ENCODE data around the gene UCN2.

DNA sequence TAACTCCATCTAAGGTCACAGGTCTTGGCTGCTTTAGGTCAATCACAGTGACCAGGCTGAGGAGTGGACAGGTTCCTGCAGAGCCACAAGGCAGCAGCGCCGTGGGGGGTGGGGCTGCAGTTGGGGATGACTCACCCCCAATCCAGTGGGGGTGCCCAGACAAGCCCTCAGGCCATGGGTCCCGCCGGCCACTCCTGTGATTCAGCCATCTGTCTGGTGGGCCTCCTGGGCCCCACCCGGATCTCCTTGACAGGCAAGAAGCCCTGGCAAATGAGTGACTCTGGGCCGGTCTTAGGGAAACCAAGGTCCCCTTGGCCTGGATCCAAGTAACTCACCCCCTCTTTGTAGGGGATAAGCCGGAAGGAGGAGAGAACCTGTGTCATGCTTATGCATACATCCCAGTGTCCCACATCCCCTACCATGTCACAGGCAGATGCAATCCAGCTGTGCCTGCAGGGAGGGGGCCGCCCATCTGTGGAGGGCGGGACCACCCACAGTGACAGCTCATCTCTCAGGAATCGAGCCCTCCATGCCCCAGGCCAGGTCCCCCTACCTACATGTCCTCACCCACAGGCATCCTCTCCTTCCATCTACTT is 32.0 kb upstream of the UCN2 start:
- TF ChIP-seq CTCF (conservative IDR thresholded peaks at IDR 0.05; ENCODE audit: low read length) (no peak), EZH2phosphoT487 (IDR thresholded peaks at IDR 0.05; ENCODE audit: borderline replicate concordance, low read depth, low read length) (no peak)

All from OCI-LY7 (cell line).